22Rv1 (cell line): ENCODE data around the gene AMT.

Experiments
- ZFX ChIP-seq: fragments of 450-650 bp; IDR thresholded peaks from 2 replicates; pipeline ENCODE4 v1.6.1; 2017; ENCODE audit warnings: antibody characterized with exemption, borderline replicate concordance
- TF ChIP-seq, protein P1 (sequence below): fragments of 450-650 bp; IDR thresholded peaks from 2 replicates; pipeline ENCODE4 v1.5.1; 2017; ENCODE audit warnings: mild to moderate bottlenecking

DNA sequence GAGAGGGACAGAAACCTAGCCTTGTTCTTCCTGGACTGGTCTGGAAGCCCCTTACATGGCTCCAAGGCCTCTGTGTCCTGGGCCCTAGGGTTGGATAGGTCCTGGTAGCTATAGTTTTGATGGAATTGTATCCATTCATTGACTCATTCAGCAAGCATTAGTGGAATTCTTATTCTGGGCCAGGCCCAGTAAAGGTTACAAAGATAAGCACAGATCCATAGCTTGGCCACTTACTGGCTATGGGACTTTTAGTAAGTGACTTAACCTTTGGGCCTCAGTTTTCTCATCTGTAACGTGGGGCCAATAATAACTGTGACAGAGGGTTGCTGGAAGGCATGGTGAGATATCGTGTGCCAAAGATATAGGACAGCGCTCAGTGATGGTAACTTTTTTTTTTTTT is 34.2 kb upstream of the AMT start:
- TF ChIP-seq, protein P1, sequence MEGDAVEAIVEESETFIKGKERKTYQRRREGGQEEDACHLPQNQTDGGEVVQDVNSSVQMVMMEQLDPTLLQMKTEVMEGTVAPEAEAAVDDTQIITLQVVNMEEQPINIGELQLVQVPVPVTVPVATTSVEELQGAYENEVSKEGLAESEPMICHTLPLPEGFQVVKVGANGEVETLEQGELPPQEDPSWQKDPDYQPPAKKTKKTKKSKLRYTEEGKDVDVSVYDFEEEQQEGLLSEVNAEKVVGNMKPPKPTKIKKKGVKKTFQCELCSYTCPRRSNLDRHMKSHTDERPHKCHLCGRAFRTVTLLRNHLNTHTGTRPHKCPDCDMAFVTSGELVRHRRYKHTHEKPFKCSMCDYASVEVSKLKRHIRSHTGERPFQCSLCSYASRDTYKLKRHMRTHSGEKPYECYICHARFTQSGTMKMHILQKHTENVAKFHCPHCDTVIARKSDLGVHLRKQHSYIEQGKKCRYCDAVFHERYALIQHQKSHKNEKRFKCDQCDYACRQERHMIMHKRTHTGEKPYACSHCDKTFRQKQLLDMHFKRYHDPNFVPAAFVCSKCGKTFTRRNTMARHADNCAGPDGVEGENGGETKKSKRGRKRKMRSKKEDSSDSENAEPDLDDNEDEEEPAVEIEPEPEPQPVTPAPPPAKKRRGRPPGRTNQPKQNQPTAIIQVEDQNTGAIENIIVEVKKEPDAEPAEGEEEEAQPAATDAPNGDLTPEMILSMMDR: no peak
- TF ChIP-seq ZFX: no peak
